ENCODE measurements around the gene FOXC2.

DNA sequence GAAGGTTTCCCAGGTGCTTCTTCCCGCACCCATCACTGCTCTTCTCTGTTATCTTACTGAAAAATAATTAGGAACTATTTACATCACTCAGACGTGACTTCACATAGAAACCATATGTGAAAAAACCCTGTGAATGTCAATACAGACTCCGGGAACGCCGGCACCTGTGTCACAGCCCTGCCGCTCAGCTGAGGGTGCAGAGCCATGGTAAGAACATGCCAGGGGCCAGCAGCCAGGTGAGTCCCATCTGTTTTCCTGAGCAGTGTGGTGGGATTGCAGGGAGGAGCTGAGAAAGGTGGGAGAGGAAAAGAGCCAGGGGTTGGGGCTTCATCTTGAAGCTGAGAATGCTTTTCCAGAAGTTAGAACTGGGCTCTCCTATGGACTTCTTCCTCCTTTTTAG is 42.6 kb upstream of the FOXC2 start:
- no peak for TF ChIP-seq SUPT20H (IDR thresholded peaks at IDR 0.05; ENCODE audit: borderline replicate concordance, control insufficient read depth, low read depth, low read length)
- no peak for TF ChIP-seq EZH2 (IDR thresholded peaks at IDR 0.05; ENCODE audit: borderline replicate concordance, control insufficient read depth, low read depth, low read length)
- TF ChIP-seq EP300 (IDR thresholded peaks at IDR 0.05; ENCODE audit: borderline replicate concordance in 1 of 2, control insufficient read depth in 1 of 2, low read depth in 2 of 2, low read length in 2 of 2), result no peak
- no peak for TF ChIP-seq GABPA (IDR thresholded peaks at IDR 0.05; ENCODE audit: low read depth)
- TF ChIP-seq, protein P1, sequence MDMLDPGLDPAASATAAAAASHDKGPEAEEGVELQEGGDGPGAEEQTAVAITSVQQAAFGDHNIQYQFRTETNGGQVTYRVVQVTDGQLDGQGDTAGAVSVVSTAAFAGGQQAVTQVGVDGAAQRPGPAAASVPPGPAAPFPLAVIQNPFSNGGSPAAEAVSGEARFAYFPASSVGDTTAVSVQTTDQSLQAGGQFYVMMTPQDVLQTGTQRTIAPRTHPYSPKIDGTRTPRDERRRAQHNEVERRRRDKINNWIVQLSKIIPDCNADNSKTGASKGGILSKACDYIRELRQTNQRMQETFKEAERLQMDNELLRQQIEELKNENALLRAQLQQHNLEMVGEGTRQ (IDR thresholded peaks at IDR 0.05; ENCODE audit: borderline replicate concordance, low read depth, low read length), result no peak
- no peak for TF ChIP-seq ZNF274 (IDR thresholded peaks at IDR 0.05; ENCODE audit: insufficient read depth, insufficient read length)
- TF ChIP-seq POLR2A (IDR thresholded peaks at IDR 0.05; ENCODE audit: low read depth, low read length), result no peak
- TF ChIP-seq, protein P2, sequence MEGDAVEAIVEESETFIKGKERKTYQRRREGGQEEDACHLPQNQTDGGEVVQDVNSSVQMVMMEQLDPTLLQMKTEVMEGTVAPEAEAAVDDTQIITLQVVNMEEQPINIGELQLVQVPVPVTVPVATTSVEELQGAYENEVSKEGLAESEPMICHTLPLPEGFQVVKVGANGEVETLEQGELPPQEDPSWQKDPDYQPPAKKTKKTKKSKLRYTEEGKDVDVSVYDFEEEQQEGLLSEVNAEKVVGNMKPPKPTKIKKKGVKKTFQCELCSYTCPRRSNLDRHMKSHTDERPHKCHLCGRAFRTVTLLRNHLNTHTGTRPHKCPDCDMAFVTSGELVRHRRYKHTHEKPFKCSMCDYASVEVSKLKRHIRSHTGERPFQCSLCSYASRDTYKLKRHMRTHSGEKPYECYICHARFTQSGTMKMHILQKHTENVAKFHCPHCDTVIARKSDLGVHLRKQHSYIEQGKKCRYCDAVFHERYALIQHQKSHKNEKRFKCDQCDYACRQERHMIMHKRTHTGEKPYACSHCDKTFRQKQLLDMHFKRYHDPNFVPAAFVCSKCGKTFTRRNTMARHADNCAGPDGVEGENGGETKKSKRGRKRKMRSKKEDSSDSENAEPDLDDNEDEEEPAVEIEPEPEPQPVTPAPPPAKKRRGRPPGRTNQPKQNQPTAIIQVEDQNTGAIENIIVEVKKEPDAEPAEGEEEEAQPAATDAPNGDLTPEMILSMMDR (IDR thresholded peaks at IDR 0.05 in 2 of 3, conservative IDR thresholded peaks at IDR 0.05 in 1 of 3; ENCODE audit: control insufficient read depth in 2 of 3, extremely low read depth in 1 of 3, insufficient read depth in 1 of 3, low read depth in 3 of 3, low read length in 3 of 3), result no peak
